ENCODE data around the gene FCER1G.

- TF ChIP-seq, protein P1, sequence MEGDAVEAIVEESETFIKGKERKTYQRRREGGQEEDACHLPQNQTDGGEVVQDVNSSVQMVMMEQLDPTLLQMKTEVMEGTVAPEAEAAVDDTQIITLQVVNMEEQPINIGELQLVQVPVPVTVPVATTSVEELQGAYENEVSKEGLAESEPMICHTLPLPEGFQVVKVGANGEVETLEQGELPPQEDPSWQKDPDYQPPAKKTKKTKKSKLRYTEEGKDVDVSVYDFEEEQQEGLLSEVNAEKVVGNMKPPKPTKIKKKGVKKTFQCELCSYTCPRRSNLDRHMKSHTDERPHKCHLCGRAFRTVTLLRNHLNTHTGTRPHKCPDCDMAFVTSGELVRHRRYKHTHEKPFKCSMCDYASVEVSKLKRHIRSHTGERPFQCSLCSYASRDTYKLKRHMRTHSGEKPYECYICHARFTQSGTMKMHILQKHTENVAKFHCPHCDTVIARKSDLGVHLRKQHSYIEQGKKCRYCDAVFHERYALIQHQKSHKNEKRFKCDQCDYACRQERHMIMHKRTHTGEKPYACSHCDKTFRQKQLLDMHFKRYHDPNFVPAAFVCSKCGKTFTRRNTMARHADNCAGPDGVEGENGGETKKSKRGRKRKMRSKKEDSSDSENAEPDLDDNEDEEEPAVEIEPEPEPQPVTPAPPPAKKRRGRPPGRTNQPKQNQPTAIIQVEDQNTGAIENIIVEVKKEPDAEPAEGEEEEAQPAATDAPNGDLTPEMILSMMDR (IDR thresholded peaks at IDR 0.05) = no peak
- no peak for TF ChIP-seq POLR2A (IDR thresholded peaks at IDR 0.05)
- TF ChIP-seq EP300 (IDR thresholded peaks at IDR 0.05) = no peak
- peak in 3 of 4 donors; percentile 34 to 60 (median 53) for TF ChIP-seq POLR2AphosphoS5 (IDR thresholded peaks at IDR 0.05)
Observed at GRCh38 chr1:161216945-161217712, 2.0 kb downstream of the FCER1G start.

All from sigmoid colon (tissue), 4 donors.